HG02759 (cell line): ENCODE results near the gene GNAS-AS1.
"Not testable (repeated sequence)": the region's sequence is repeated elsewhere in the genome, so short reads cannot be mapped to it uniquely, and the experiment has no call there.

Experiments used
- ATAC-seq: cut with Tn5 transposase; IDR thresholded peaks from one replicate; pipeline ENCODE4 v1.9.1; 2021; ENCODE audit warnings: mild to moderate bottlenecking, moderate library complexity; ENCODE audit not compliant: unreplicated experiment

Gene GNAS-AS1

GRCh38 chr20:58837717-58838116 is 13.0 kb downstream of the GNAS-AS1 start:
- ATAC-seq: no peak

- no peak for ATAC-seq
Observed at GRCh38 chr20:58836616-58837204, 14.0 kb downstream of the GNAS-AS1 start.

- no peak for ATAC-seq
Observed at GRCh38 chr20:58835231-58835630, 15.5 kb downstream of the GNAS-AS1 start.

DNA sequence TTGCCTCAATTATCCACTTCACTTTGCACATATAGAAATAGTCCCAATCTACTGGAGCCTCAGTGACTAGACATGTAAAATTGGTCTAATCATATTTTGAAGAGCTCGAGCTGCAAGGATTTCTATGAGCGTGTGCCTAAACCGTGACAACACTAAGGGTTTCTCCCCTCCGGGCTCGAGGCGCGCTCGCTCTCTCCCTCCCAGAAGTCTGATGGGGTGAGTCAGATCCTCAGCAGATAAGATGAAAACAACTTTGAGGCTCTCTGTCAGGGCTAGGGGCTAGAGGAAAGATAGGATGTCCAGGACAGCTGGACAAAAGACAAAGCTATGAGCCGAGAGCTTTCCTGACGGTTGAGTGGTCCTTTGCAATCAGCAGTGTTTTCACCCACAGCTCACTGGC is 16.8 kb downstream of the GNAS-AS1 start:
- no peak for ATAC-seq

DNA sequence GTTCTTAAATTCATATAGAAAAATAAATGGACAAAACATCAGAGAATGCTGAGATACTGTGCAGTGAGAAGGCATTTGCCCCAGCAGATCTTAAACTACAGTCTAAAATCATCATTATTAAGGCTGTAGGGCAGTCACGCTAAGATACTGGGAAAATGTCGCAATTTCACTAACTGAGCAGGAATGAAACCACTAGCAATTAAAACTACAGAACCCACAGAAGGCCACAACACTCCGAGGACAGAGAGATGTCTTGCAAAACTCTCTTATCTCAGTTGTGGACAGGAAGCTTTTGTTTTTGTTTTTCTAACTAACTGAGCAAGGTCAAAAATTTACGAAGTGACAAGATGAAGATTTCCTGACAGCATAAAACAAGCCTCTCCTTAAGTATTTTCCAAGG is 18.2 kb downstream of the GNAS-AS1 start:
- ATAC-seq: no peak

DNA sequence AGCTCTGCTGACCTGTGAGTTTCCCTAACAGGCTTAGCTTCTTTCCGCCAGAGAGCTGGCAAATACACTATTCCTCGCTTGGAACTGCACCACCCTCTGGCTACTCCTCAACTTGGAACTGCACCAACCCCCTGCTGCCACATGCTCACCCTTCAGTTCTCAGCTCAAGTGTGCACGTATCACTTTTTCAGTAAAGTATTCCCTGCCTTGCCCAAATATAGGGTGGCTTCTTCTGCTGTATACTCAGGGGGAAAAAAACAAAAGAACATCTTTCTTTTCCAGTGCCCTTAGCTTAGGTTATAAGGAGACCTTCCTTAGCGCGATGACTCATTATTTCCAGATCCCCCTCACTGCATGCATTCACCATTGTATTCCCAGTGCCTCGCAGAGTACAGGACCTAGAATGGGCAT is 21.2 kb downstream of the GNAS-AS1 start:
- ATAC-seq: no peak

GRCh38 chr20:58828804-58829203 is 21.9 kb downstream of the GNAS-AS1 start:
- ATAC-seq: not testable (repeated sequence)

GRCh38 chr20:58828136-58828535 is 22.6 kb downstream of the GNAS-AS1 start:
- no peak for ATAC-seq

DNA sequence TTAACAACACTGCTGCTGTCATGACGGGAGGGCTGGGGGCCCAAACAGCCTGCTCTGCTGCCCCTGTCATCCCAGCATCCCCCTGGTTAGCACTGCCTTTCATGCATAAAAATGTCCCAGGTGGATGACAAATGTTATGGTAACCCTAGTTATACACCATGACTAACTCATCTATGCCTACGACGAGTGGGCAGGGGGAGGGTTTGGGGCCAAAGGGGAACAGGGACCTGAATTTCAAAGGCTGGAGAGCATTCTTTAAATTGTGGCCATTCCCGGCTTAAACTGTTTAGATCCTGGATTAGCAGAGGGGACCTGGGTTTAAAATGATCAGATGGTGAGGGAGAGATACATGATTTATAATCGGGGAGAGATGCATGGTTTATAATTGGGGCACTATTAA is 24.4 kb downstream of the GNAS-AS1 start:
- no peak for ATAC-seq

GRCh38 chr20:58825450-58825849 is 25.3 kb downstream of the GNAS-AS1 start:
- ATAC-seq: no peak

DNA sequence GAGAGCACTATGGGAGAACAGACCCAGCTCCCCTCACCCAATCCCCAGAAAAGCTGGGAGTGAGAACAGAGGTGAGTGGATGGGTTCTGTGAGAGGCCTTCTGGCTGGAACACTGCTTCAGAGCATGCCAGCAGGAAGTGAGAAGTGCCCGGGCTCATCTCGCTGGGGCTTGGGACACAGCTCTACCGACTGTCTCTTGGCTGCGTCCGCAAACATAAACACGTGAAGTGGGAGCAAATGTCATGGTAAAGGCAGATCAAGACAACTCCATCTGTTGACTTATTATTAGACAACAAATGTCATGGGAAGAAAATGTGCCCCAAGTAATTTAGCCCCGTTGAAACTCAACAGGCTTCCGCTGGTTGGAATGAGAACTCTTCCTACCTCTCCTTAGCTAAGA is 25.9 kb downstream of the GNAS-AS1 start:
- no peak for ATAC-seq

GRCh38 chr20:58822748-58823730 is 27.7 kb downstream of the GNAS-AS1 start:
- no peak for ATAC-seq

DNA sequence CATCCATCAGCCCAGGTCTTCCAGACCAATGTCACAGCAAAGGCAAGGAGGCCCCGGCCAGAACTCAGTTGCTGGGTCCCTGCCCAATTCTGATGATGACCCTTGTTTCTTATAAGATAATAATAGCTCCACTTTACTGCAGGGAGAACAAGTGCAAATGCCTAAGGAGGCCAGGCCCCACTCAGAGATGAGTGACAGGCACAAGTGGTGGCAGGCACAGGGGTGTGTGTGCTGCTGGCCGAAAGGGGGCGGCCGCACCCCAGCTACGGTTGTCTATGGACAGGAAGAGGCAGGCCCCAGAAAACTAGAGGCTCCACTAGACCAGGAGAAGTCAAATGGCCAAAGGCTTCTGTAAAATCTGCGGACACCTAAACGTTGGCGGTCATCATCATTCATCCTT is 28.6 kb downstream of the GNAS-AS1 start:
- ATAC-seq: no peak

DNA sequence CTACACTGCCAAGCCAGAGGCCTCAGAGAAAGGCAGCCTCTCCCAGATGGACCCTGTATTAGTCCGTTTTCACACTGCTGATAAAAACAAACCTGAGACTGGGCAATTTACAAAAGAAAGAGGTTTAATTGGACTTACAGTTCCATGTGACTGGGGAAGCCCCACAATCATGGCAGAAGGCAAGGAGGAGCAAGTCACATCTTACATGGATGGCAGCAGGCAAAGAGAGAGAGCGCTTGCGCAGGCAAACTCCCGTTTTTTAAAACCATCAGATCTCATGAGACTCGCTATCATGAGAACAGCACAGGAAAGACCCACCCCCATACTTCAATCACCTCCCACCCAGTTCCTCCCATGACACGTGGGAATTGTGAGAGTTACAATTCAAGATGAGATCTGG is 30.2 kb downstream of the GNAS-AS1 start:
- not testable (repeated sequence) for ATAC-seq

GRCh38 chr20:58819921-58820320 is 30.8 kb downstream of the GNAS-AS1 start:
- no peak for ATAC-seq

DNA sequence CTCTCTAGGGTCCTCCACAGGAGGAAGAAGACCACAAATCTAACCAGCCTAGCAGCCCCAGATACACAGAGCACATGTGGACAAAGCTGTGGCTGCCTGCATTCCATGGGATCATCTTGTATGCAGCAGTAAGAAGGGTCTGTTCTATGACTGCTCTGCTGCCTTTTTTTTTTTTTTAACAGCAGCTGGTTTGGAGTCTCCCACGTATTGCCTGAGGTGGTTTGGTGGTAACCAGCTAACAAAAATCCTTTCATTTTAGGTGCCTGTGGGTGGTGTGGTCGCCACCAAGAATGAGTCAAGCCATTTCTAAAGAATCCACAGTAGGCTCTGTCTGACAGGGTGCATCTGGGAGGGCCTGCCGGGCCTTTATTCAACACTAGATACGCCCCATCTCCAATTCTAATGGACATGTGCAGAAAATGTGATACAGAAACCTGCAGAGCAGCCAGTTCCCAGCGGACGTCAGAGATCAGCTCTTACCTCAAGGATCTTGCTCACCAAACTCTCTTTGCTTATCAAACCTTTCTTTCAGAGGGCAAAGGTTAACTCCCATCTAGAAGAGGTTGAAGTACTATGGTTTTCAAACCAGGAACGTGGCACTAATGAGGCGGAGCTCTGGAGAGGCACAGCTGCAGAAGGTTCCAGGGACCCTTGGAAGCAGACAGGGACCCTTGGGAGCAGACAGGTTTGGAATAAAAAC is 32.0 kb downstream of the GNAS-AS1 start:
- no peak for ATAC-seq

DNA sequence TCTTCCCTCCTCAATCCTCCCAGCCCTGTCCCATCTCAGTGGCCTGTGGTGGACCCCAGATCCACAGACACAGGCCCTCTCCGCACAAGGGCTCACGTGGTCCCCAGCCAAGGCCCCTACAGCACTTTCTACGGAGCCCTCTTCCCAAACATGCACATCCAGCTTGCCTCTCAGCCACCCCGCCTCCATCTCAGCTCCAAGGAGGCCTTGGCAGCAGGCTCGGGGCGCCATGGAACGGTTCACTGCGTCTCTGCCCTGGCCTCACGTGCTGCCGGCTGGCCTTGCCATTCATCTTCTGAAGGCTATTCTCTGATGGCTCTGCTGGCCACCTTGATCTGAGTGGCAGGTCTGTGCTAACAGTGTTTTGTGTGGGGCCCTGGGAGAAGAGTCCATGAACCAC is 33.0 kb downstream of the GNAS-AS1 start:
- ATAC-seq: no peak

DNA sequence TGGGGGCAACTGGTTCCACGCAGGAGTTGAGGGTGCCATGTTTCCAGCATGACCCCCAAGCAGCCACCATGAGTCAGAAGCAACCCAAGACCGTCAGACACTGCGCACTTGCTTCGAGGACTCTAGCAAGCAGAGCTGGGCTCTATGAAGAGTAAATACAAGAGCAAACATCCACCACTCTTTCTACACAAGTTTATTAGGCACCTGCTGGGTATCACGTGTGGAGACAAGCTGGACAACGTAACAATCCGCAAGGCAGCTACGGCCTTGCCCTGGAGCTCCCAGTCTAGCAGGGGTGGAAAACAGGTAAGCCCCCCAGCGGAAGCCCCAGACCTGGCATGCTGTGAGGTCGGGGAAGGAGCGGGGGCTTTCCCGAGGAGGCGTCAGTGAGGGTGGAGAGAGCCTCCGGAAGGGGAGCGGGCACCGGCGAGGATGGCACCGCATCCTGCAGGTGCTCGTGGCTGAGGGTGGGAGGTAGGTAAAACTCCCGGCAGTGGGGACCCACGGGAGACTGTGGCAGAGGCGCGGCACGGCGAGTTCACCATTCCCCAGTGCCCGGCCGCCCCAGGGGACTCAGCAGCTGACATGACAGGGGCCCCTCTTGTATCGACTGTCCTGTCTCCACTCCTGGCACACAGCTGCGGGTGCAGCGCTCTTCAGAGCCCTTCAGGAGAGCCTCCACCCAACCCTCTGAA is 33.6 kb downstream of the GNAS-AS1 start:
- no peak for ATAC-seq

GRCh38 chr20:58816051-58816450 is 34.7 kb downstream of the GNAS-AS1 start:
- ATAC-seq: no peak

- no peak for ATAC-seq
Observed at GRCh38 chr20:58815448-58815847, 35.3 kb downstream of the GNAS-AS1 start.

DNA sequence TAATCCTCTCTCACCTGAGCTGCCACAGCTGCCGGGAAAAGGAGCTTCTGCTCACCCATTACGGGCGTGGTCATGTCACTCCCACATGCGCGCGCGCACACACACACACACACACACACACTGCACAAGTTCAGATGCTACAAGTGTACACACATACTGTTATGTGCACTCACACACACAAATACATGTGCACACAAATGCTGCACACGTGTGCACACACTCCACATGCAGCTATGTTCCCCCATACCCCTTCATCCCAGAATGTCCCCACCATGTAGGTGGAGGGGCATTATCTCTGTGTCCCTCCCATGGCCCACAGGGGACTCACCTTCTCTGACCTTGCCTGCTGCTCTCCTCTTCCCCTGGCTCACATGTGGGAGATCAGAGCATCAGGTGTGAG is 37.3 kb downstream of the GNAS-AS1 start:
- no peak for ATAC-seq
